ENCODE measurements around the gene IL10RA. TPM values are rescaled to one million over a fixed set of nuclear protein-coding genes. Genes with fewer than 3 reads are reported as not detected.
"Not testable (repeated sequence)": the region's sequence is repeated elsewhere in the genome, so short reads cannot be mapped to it uniquely, and the experiment has no call there.

Gene IL10RA
- total RNA-seq, 3 donors from 2014 or later, result 9.8 to 47.5 (median 13.3) TPM

GRCh38 chr11:118005224-118006152 is 19.3 kb downstream of the IL10RA start:
- intact Hi-C loops (cut with DNase I; ENCODE audit: low total_unique reads), result no loop called here
- TF ChIP-seq, protein P1, sequence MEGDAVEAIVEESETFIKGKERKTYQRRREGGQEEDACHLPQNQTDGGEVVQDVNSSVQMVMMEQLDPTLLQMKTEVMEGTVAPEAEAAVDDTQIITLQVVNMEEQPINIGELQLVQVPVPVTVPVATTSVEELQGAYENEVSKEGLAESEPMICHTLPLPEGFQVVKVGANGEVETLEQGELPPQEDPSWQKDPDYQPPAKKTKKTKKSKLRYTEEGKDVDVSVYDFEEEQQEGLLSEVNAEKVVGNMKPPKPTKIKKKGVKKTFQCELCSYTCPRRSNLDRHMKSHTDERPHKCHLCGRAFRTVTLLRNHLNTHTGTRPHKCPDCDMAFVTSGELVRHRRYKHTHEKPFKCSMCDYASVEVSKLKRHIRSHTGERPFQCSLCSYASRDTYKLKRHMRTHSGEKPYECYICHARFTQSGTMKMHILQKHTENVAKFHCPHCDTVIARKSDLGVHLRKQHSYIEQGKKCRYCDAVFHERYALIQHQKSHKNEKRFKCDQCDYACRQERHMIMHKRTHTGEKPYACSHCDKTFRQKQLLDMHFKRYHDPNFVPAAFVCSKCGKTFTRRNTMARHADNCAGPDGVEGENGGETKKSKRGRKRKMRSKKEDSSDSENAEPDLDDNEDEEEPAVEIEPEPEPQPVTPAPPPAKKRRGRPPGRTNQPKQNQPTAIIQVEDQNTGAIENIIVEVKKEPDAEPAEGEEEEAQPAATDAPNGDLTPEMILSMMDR (IDR thresholded peaks at IDR 0.05), result no peak
- TF ChIP-seq POLR2A (IDR thresholded peaks at IDR 0.05) (no peak), POLR2AphosphoS5 (IDR thresholded peaks at IDR 0.05) (no peak)
- Histone ChIP-seq H3K27me3 (no peaks in the 10 kb centered on the region), H3K27ac (no peak overlapping the region), H3K4me1 (no peaks in the 10 kb centered on the region), H3K9me3 (no peaks in the 10 kb centered on the region), H3K36me3 (no peaks in the 10 kb centered on the region), H3K4me3 (no peak overlapping the region)
- DNase-seq (ENCODE audit: low spot score in 2 of 2), result no peak

GRCh38 chr11:118006153-118006534 is 19.9 kb downstream of the IL10RA start:
- H3K4me1 ChIP-seq, result no peaks in the 10 kb centered on the region
- TF ChIP-seq POLR2AphosphoS5 (IDR thresholded peaks at IDR 0.05) (no peak), POLR2A (IDR thresholded peaks at IDR 0.05) (no peak)
- TF ChIP-seq, protein P1 (IDR thresholded peaks at IDR 0.05), result no peak
- no peak for DNase-seq (ENCODE audit: low spot score in 2 of 2)
- no peaks in the 10 kb centered on the region for H3K27me3 ChIP-seq
- no peaks in the 10 kb centered on the region for H3K9me3 ChIP-seq
- no peak overlapping the region for H3K27ac ChIP-seq
- intact Hi-C loops (cut with DNase I; ENCODE audit: low total_unique reads), result no loop called here
- no peaks in the 10 kb centered on the region for H3K36me3 ChIP-seq
- H3K4me3 ChIP-seq, result no peak overlapping the region

GRCh38 chr11:118007040-118007439 is 20.8 kb downstream of the IL10RA start:
- no peak overlapping the region for H3K4me3 ChIP-seq
- H3K4me1 ChIP-seq, result no peaks in the 10 kb centered on the region
- no peak for DNase-seq (ENCODE audit: low spot score in 2 of 2)
- intact Hi-C loops (cut with DNase I; ENCODE audit: low total_unique reads), result no loop called here
- H3K9me3 ChIP-seq, result no peaks in the 10 kb centered on the region
- no peaks in the 10 kb centered on the region for H3K36me3 ChIP-seq
- TF ChIP-seq, protein P1 (IDR thresholded peaks at IDR 0.05), result no peak
- TF ChIP-seq POLR2A (IDR thresholded peaks at IDR 0.05) (no peak), POLR2AphosphoS5 (IDR thresholded peaks at IDR 0.05) (no peak)
- no peak overlapping the region for H3K27ac ChIP-seq
- no peaks in the 10 kb centered on the region for H3K27me3 ChIP-seq

- H3K27ac ChIP-seq; DNase-seq (ENCODE audit: low spot score in 2 of 2); H3K27me3 ChIP-seq; H3K4me1 ChIP-seq; H3K4me3 ChIP-seq; H3K9me3 ChIP-seq; intact Hi-C loops (cut with DNase I; ENCODE audit: low total_unique reads); H3K36me3 ChIP-seq: not testable (repeated sequence)
Observed at GRCh38 chr11:118007563-118008270, 21.5 kb downstream of the IL10RA start.

DNA sequence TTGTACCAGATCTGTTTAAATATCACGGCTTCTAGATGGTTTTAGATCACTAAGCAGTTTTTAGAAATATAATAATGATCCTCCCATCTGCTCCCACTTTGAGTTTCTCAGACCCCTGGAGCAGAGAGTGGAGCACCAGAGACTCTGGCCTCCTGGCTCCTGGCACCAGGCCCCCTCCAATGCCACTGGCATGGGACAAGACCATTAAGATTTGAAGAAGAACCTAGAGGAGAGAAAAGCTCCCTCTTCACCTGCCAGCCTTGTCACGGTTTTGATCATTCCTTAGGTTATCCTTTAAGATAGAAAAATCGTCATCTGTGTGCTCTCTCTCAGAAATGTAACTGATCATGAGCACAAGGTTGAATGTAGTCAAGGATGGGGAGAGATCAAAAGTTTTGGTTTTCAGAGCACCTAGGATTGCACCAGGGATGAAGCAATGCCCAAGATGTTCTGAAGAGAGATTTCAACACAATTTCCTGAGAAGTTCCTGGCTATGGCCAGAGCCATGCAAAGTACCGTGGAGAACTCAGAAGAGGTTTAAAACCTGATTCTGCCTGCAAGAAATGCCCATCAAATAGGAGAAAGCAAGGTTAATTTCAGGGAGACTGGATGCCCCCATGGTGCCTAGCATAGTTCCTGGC is 22.2 kb downstream of the IL10RA start:
- intact Hi-C loops (cut with DNase I; ENCODE audit: low total_unique reads), result no loop called here
- Histone ChIP-seq H3K27me3 (no peaks in the 10 kb centered on the region), H3K27ac (no peak overlapping the region), H3K4me1 (no peaks in the 10 kb centered on the region), H3K36me3 (no peaks in the 10 kb centered on the region), H3K9me3 (no peaks in the 10 kb centered on the region), H3K4me3 (no peak overlapping the region)
- TF ChIP-seq POLR2A (IDR thresholded peaks at IDR 0.05), result no peak
- TF ChIP-seq POLR2AphosphoS5 (IDR thresholded peaks at IDR 0.05), result no peak
- TF ChIP-seq, protein P1 (IDR thresholded peaks at IDR 0.05), result no peak
- DNase-seq (ENCODE audit: low spot score in 2 of 2), result no peak

All from breast epithelium (tissue), 4 donors.